Smooth muscle cell of trachea (primary cell): ENCODE data around the gene ASH1L. TPM values are rescaled to one million over a fixed set of nuclear protein-coding genes. Genes with fewer than 3 reads are reported as not detected.

Experiments used
- total RNA-seq: library from RNA; depleted of rRNA; stranded (reverse); fragments of >200 nt; gene quantifications from 2 replicates; pipeline ENCODE4 v1.2.1, GENCODE V29; 2014

The ASH1L gene
- total RNA-seq, result 31.7 and 36.4 TPM in 2 replicates

GRCh38 chr1:155562581-155563376 lies at the start of gene ASH1L:
ASH1L (minus strand) TSS chr1:155562803; CDS start chr1:155521519, 41,284 bp downstream.

GRCh38 chr1:155609515-155610256 lies 47.1 kb upstream of the ASH1L start, which contains the start of gene MSTO1:
MSTO1 (plus strand) TSS chr1:155610218; CDS start chr1:155610249, 31 bp downstream.

GRCh38 chr1:155320661-155321617 lies 241.7 kb downstream of the ASH1L start, which contains the start of gene RUSC1:
RUSC1 (plus strand) TSS chr1:155320894; CDS start chr1:155321774, 880 bp downstream.

GRCh38 chr1:155308493-155309422 lies 253.8 kb downstream of the ASH1L start, which contains the start of gene FDPS:
FDPS (plus strand) TSS chr1:155308866; CDS start chr1:155309790, 924 bp downstream.

GRCh38 chr1:155301342-155301841 lies 261.2 kb downstream of the ASH1L start, which contains the start of gene PKLR:
PKLR (minus strand) TSS chr1:155301438; CDS start chr1:155301395, 43 bp downstream.

Other genes with a start within 250 kb of the ASH1L start
- 15.7 and 20.2 TPM in 2 replicates for gene RUSC1, start 241.9 kb downstream of the ASH1L start, total RNA-seq
- gene MSTO1, start 47.4 kb upstream of the ASH1L start, total RNA-seq, result 23.7 and 25.5 TPM in 2 replicates
- 43.5 and 74.8 TPM in 2 replicates for gene YY1AP1, start 126.0 kb upstream of the ASH1L start, total RNA-seq
- 62.5 and 96.4 TPM in 2 replicates for gene DAP3, start 126.3 kb upstream of the ASH1L start, total RNA-seq